Measurements from ENCODE around the gene AKR1C4.
"Not testable (repeated sequence)": the region's sequence is repeated elsewhere in the genome, so short reads cannot be mapped to it uniquely, and the experiment has no call there.

The AKR1C4 gene

GRCh38 chr10:5196702-5197113 is at the start of gene AKR1C4:
AKR1C4 (plus strand) TSS chr10:5196837; CDS start chr10:5196868, 31 bp downstream.
- DNase-seq (ENCODE audit: low spot score), result no peak

- DNase-seq (ENCODE audit: low spot score), result no peak
Measured at GRCh38 chr10:5146920-5147254, 49.8 kb upstream of the AKR1C4 start.

GRCh38 chr10:5147255-5147980 is 49.2 kb upstream of the AKR1C4 start:
- no peak for DNase-seq (ENCODE audit: low spot score)

GRCh38 chr10:5147981-5148677 is 48.5 kb upstream of the AKR1C4 start:
- no peak for DNase-seq (ENCODE audit: low spot score)

GRCh38 chr10:5148678-5149032 is 48.0 kb upstream of the AKR1C4 start:
- no peak for DNase-seq (ENCODE audit: low spot score)

GRCh38 chr10:5151076-5151475 is 45.6 kb upstream of the AKR1C4 start:
- DNase-seq (ENCODE audit: low spot score), result no peak

GRCh38 chr10:5155951-5156350 is 40.7 kb upstream of the AKR1C4 start:
- no peak for DNase-seq (ENCODE audit: low spot score)

- DNase-seq (ENCODE audit: low spot score), result no peak
Measured at GRCh38 chr10:5157501-5157900, 39.1 kb upstream of the AKR1C4 start.

- DNase-seq (ENCODE audit: low spot score), result no peak
Measured at GRCh38 chr10:5159126-5159525, 37.5 kb upstream of the AKR1C4 start.

- no peak for DNase-seq (ENCODE audit: low spot score)
Measured at GRCh38 chr10:5163487-5163886, 33.1 kb upstream of the AKR1C4 start.

GRCh38 chr10:5165738-5166137 is 30.9 kb upstream of the AKR1C4 start:
- DNase-seq (ENCODE audit: low spot score), result no peak

GRCh38 chr10:5168897-5169420 is 27.7 kb upstream of the AKR1C4 start:
- no peak for DNase-seq (ENCODE audit: low spot score)

- not testable (repeated sequence) for DNase-seq (ENCODE audit: low spot score)
Measured at GRCh38 chr10:5175581-5175980, 21.1 kb upstream of the AKR1C4 start.

- DNase-seq (ENCODE audit: low spot score), result not testable (repeated sequence)
Measured at GRCh38 chr10:5180503-5180902, 16.1 kb upstream of the AKR1C4 start.

GRCh38 chr10:5183923-5184322 is 12.7 kb upstream of the AKR1C4 start:
- no peak for DNase-seq (ENCODE audit: low spot score)

- DNase-seq (ENCODE audit: low spot score), result no peak
Measured at GRCh38 chr10:5184987-5185775, 11.5 kb upstream of the AKR1C4 start, which contains the start of gene AKR1C8. AKR1C8 (minus strand) TSS chr10:5185150; CDS start chr10:5185104, 46 bp downstream.

- DNase-seq (ENCODE audit: low spot score), result no peak
Measured at GRCh38 chr10:5187867-5188266, 8.8 kb upstream of the AKR1C4 start.

- no peak for DNase-seq (ENCODE audit: low spot score)
Measured at GRCh38 chr10:5188358-5188757, 8.3 kb upstream of the AKR1C4 start.

- no peak for DNase-seq (ENCODE audit: low spot score)
Measured at GRCh38 chr10:5194431-5194830, 2.2 kb upstream of the AKR1C4 start.

GRCh38 chr10:5195727-5196374 is 786 bp upstream of the AKR1C4 start:
- DNase-seq (ENCODE audit: low spot score), result no peak

- no peak for DNase-seq (ENCODE audit: low spot score)
Measured at GRCh38 chr10:5198386-5198785, 1.7 kb downstream of the AKR1C4 start.

GRCh38 chr10:5199398-5199797 is 2.8 kb downstream of the AKR1C4 start:
- DNase-seq (ENCODE audit: low spot score), result no peak
